ENCODE results near the gene PROX2.

Gene PROX2

DNA sequence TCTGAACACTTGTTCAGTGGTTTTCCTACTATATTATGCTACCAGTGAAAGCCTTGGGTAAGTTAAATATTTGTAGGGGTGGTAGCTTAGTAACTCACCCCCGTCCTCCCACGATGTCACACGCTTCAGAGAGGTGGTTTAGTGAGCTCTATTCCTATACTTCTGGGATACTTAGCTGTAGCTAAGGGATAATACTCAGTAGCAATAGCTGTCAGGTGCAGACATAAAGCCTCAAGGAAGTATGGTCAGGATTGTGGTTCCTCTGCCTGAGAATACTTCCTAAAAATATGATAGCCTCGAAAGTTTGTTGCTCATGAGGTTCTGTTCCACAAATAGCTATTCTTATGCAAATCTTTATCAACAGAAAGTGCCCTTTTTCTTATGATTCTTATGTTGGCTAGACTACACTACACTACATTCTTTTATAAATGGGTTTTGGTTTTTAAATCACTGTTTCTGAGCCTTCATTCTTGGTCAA, 17.7 kb upstream of the PROX2 start:
- Histone ChIP-seq H3K27ac (peak overlapping the region; percentile 37), H3K36me3 (peaks cover 94% of the 10 kb centered on the region)
- TF ChIP-seq, protein P1, sequence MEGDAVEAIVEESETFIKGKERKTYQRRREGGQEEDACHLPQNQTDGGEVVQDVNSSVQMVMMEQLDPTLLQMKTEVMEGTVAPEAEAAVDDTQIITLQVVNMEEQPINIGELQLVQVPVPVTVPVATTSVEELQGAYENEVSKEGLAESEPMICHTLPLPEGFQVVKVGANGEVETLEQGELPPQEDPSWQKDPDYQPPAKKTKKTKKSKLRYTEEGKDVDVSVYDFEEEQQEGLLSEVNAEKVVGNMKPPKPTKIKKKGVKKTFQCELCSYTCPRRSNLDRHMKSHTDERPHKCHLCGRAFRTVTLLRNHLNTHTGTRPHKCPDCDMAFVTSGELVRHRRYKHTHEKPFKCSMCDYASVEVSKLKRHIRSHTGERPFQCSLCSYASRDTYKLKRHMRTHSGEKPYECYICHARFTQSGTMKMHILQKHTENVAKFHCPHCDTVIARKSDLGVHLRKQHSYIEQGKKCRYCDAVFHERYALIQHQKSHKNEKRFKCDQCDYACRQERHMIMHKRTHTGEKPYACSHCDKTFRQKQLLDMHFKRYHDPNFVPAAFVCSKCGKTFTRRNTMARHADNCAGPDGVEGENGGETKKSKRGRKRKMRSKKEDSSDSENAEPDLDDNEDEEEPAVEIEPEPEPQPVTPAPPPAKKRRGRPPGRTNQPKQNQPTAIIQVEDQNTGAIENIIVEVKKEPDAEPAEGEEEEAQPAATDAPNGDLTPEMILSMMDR (IDR thresholded peaks at IDR 0.05) = no peak

DNA sequence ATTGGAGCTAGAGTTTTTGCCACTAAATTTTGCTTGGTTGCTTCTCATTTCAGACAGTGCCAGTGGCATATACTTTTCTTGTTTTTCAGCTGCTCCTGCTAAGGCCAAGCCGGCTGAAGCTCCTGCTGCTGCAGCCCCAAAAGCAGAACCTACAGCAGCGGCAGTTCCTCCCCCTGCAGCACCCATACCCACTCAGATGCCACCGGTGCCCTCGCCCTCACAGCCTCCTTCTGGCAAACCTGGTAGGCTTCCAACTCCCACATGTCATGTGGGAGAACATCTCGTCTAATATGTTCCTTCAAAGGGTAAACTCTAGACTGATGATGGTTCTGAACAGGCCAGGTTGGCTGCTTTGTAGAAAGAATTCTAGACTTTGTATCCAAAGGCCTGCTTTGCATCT, 16.8 kb upstream of the PROX2 start:
- Histone ChIP-seq H3K36me3 (peaks cover 85% of the 10 kb centered on the region), H3K4me3 (ENCODE audit: low read depth in 1 of 2, low read length in 1 of 2) (no peak overlapping the region), H3K27ac (no peak overlapping the region), H3K4me1 (ENCODE audit: control insufficient read depth in 1 of 2, insufficient read depth in 1 of 2, low read depth in 1 of 2, low read length in 1 of 2) (peaks cover 0 to 6% of the 10 kb centered on the region in 2 experiments), H3K9me3 (no peaks in the 10 kb centered on the region), H3K27me3 (no peaks in the 10 kb centered on the region)
- TF ChIP-seq, protein P1 (IDR thresholded peaks at IDR 0.05) = no peak

More for the DNA sequence above, 17.7 kb upstream of the PROX2 start:
- no peaks in the 10 kb centered on the region for H3K27me3 ChIP-seq
- H3K4me1 ChIP-seq (ENCODE audit: control insufficient read depth in 1 of 2, insufficient read depth in 1 of 2, low read depth in 1 of 2, low read length in 1 of 2) = peaks cover 6 to 15% of the 10 kb centered on the region in 2 experiments
- no peak overlapping the region for H3K4me3 ChIP-seq (ENCODE audit: low read depth in 1 of 2, low read length in 1 of 2)
- no peaks in the 10 kb centered on the region for H3K9me3 ChIP-seq

DNA sequence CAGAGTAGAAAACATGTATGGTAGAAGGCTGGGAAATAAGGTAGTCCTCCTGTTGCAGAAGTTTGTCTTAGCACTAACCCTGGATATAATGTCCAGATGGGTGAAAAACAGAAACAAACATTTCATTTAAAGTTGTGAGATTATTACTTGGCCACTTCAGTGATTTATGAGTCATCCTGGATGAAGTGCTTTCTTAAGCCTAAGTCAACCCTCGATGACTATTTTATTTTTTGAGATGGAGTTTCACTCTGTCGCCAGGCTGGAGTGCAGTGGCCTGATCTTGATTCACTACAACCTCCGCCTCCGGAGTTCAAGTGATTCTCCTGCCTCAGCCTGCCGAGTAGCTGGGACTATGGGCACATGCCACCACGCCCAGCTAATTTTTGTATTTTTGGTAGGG, 15.9 kb upstream of the PROX2 start:
- Histone ChIP-seq H3K27me3 (no peaks in the 10 kb centered on the region), H3K4me1 (ENCODE audit: control insufficient read depth in 1 of 2, insufficient read depth in 1 of 2, low read depth in 1 of 2, low read length in 1 of 2) (peaks cover 0 to 6% of the 10 kb centered on the region in 2 experiments), H3K9me3 (no peaks in the 10 kb centered on the region), H3K27ac (no peak overlapping the region), H3K36me3 (peaks cover 82% of the 10 kb centered on the region), H3K4me3 (ENCODE audit: low read depth in 1 of 2, low read length in 1 of 2) (no peak overlapping the region)
- TF ChIP-seq, protein P1 (IDR thresholded peaks at IDR 0.05) = no peak

DNA sequence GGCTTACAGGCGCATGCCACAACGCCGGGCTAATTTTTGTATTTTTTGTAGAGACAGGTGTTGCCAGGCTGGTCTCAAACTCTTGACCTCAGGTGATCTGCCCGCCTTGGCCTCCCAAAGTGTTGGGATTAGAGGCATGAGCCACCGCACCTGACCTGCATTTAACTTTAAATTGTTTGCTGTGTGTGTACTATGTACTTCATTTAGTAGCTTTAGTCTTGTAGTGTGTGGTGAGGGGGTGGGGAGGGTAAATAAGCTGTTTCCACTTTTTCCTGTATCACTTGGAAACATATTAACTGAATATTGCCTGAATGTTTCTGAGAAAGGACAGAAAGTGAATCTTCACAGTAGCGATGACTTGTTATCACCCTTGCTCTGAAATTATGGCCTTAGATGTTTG, 14.3 kb upstream of the PROX2 start:
- Histone ChIP-seq H3K4me3 (ENCODE audit: low read depth in 1 of 2, low read length in 1 of 2) (no peak overlapping the region), H3K27ac (no peak overlapping the region), H3K36me3 (peaks cover 81% of the 10 kb centered on the region), H3K4me1 (ENCODE audit: control insufficient read depth in 1 of 2, insufficient read depth in 1 of 2, low read depth in 1 of 2, low read length in 1 of 2) (peaks cover 0 to 6% of the 10 kb centered on the region in 2 experiments), H3K27me3 (no peaks in the 10 kb centered on the region), H3K9me3 (no peaks in the 10 kb centered on the region)
- TF ChIP-seq, protein P1 (IDR thresholded peaks at IDR 0.05) = no peak

DNA sequence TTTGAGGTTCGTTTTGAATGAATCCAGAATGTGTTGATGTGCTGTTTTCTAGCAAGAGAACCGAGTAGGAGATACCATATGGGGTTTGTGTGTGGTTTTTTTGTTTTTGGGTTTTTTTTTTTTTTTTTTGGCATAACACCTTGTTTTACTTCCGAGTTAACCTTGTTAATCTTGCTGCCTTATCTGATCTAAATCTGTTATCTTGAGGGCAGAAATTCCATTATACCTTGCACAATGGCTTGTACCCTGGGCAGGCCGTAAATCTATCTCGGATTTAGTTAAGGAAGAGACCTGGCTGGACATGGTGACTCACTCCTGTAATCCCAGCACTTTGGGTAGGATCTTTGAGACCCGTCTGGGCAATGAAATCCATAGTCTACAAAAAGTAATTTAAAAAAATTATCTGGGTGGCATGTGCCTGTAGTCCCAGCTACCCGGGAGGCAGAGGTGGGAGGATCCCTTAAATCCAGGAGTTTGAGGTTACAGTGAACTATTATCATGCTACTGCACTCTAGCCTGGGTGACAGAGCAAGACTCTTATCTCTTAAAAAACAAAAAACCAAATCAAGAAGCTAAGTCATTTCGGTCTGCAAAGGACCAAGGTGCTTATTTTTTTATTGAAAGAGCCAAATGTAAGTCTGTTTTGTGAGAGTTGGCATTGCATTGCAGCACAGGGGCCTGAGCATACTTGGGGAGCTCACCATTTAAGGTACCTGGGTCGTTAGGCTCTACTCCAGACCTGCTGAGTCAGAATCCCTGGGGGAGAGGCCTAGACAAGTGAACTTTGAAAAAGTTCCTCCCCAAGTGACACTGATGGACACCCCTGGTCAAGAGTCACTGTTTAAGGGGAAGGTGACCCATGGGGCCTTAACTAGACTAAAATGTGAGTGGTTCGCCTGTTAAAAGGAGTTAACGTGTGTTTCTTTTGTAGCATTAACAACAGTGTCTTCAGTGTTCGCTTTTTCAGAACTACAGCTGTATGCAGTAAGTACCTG, 12.5 kb upstream of the PROX2 start:
- Histone ChIP-seq H3K27me3 (no peaks in the 10 kb centered on the region), H3K4me1 (ENCODE audit: control insufficient read depth in 1 of 2, insufficient read depth in 1 of 2, low read depth in 1 of 2, low read length in 1 of 2) (peaks cover 4 to 10% of the 10 kb centered on the region in 2 experiments), H3K9me3 (no peaks in the 10 kb centered on the region), H3K4me3 (ENCODE audit: low read depth in 1 of 2, low read length in 1 of 2) (no peak overlapping the region), H3K27ac (no peak overlapping the region), H3K36me3 (peaks cover 64% of the 10 kb centered on the region)
- TF ChIP-seq, protein P1 (IDR thresholded peaks at IDR 0.05) = no peak
